Astrocyte of the cerebellum (primary cell): ENCODE measurements around the gene CMTM3.

Experiments used
- DNase-seq: peaks from one replicate; pipeline ENCODE4 v3.0.0-alpha.2; 2011; ENCODE audit warnings: low read depth
- H3K4me3 ChIP-seq: 2 replicates; pipeline ENCODE4 v1.5.1; 2011; ENCODE audit warnings: mild to moderate bottlenecking, low read depth, low read length, moderate library complexity
- in situ Hi-C: cut with HindIII; loops from 2 replicates; pipeline ENCODE4 v1.10.0; 2017; ENCODE audit warnings: low sequenced_read_pairs
- TF ChIP-seq, protein P1 (sequence below): IDR thresholded peaks from 2 replicates; pipeline ENCODE4 v1.5.1; 2012; ENCODE audit warnings: low read length, low read depth, moderate library complexity, mild to moderate bottlenecking; ENCODE audit errors: missing control alignments

Gene CMTM3

DNA sequence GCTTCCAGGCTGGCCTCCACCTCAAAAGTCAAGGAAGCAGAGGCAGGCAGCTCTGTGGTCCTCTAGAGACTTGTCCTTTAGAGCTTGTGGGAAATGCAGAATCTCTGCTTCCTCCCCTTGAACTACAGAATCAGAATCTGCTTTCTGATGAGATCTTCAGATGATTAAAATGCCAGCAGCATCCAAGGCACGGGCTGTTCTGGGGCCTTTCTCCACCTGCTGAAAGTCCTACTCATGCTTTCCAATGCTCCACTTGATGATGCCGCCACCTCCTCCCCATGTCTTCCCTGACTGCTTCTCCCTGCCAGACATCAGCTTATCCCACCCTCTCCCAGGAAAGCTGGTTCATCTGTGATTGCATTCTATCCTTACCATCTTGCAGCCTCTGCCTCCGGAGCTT is 33.3 kb downstream of the CMTM3 start:
- TF ChIP-seq, protein P1, sequence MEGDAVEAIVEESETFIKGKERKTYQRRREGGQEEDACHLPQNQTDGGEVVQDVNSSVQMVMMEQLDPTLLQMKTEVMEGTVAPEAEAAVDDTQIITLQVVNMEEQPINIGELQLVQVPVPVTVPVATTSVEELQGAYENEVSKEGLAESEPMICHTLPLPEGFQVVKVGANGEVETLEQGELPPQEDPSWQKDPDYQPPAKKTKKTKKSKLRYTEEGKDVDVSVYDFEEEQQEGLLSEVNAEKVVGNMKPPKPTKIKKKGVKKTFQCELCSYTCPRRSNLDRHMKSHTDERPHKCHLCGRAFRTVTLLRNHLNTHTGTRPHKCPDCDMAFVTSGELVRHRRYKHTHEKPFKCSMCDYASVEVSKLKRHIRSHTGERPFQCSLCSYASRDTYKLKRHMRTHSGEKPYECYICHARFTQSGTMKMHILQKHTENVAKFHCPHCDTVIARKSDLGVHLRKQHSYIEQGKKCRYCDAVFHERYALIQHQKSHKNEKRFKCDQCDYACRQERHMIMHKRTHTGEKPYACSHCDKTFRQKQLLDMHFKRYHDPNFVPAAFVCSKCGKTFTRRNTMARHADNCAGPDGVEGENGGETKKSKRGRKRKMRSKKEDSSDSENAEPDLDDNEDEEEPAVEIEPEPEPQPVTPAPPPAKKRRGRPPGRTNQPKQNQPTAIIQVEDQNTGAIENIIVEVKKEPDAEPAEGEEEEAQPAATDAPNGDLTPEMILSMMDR, result no peak
- in situ Hi-C loops, result no loop called here
- no peak for DNase-seq

DNA sequence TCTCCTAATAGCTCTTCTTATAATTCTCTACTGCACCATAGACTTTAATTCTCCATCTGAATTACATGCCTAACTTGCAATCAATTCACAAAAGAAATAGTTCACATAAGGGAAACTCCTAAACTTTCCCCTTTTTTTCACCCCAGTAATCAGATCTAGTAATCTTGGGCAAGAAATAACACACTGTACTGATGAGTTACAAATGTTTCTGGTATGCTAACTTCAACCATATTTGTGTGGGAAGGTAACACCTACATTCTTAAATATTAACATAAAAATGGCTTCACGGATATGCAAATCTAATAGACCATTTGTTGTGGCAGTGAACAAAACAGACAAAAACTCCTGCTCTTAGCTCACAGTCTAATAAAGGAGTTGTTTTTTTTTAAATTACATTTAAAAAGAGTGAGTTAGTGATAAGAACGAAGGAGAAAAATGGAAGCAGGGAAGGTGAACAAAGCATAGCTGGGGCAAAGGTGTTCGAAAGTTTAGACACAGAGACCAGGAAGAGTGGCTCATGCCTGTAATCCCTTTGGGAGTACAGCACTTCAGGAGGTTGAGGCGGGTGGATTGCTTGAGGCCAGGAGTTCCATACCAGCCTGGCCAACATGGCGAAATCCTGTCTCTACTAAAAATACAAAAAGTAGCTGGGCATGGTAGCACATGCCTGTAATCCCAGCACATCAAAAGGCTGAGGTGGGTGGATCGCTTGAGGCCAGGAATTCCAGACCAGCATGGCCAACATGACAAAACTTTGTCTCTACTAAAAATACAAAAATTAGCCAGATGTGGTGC is 34.8 kb downstream of the CMTM3 start:
- in situ Hi-C loops, result no loop called here
- no peak for DNase-seq
- TF ChIP-seq, protein P1, result no peak
- no peak overlapping the region for H3K4me3 ChIP-seq

More for the DNA sequence above, 33.3 kb downstream of the CMTM3 start:
- H3K4me3 ChIP-seq, result no peak overlapping the region

DNA sequence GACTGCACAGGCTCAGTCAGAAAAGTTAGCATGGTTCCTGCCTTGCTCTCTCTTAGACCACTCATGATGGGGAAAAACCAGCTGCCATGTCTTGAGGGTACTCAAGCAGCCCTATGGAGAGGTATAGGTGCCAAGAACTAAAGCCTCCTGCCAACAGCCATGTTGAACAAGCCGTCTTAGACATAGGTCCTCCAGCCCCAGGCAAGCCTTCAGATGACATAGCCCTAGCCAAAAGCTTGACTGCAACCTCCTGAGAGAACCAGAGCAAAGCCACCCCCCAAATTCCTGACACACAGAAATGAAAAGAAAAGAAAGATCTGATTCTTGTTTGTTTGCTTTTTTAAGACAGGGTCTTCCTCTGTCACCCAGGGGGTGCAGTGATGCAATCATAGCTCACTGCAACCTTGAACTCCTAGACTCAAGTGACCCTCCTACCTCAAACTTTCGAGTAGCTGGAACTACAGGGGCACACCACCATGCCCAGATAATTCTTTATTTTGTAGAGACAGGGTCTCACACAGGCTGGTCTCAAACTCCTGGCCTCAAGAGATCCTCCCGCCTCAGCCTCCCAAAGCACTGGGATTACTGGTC is 36.3 kb downstream of the CMTM3 start:
- H3K4me3 ChIP-seq, result no peak overlapping the region
- TF ChIP-seq, protein P1, result no peak
- no peak for DNase-seq
- in situ Hi-C loops, result no loop called here

DNA sequence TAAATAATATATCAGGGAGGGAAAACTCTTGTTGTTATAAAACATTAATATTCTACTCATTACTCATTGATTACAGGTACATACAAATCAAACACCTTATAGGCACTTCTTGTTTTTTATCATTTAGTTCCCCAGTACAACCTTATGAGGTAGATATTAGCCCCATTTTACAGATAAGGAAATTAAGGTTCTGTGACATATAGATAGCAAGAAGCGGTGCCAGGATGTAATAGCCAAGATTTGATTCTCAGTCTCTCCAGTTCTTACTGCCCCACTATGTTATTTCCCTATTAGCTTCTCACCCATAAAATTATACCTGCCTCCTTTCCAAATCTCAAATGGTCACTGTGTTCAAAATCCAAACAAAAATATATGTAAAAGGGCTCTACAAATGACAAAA is 36.9 kb downstream of the CMTM3 start:
- no peak overlapping the region for H3K4me3 ChIP-seq
- in situ Hi-C loops, result no loop called here
- TF ChIP-seq, protein P1, result no peak
- no peak for DNase-seq

DNA sequence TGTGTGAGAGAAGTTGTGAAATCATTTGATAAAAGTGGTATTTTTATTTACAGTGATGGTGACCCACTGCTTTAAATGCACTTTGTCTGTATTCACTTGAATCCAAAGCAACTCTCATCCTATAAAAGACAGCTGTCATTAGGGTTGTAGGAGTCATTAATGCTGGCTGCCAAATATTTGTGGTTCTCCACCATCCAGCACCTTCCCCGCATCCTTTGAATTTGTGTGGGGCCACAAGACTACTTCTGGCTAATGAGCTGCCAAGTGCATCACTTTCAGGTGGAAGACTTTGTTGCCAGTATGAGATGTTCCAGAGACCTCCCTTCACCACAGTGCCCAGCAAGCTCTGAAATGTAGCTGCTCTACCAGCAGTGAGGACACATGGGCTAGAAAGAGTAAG is 43.4 kb downstream of the CMTM3 start:
- TF ChIP-seq, protein P1, result no peak
- no peak overlapping the region for H3K4me3 ChIP-seq
- in situ Hi-C loops, result no loop called here
- no peak for DNase-seq

DNA sequence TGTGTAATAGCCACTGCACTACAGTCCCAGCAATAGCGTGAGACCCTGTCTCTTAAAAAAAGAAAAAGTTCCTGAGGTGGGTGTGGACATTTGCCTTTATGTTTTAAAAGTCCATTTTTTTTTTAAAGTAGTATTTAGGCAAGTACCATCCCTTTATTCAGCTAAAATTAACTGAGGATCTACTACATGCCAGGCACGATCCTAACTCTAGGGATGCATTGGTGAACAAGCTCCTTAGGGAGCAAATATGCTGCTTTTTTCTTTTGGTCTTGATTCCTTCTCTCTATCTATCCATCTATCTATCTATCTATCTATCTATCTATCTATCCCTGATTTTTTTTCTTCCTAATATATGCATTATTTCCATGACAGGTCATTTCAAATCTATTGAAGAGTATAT is 44.7 kb downstream of the CMTM3 start:
- TF ChIP-seq, protein P1, result no peak
- no peak for DNase-seq
- in situ Hi-C loops, result no loop called here
- no peak overlapping the region for H3K4me3 ChIP-seq
